Heart right ventricle (tissue), 16 donors: ENCODE measurements around the gene KCNT1. TPM values are rescaled to one million over a fixed set of nuclear protein-coding genes. Genes with fewer than 3 reads are reported as not detected.
A peak's percentile ranks its signal among the peaks of the same experiment; 100 is the strongest.

Experiments used
- ATAC-seq, 8 donors: fragments of 200-7000 bp; cut with Tn5 transposase; one replicate each; pipeline ENCODE4 v1.9.1; 2020; ENCODE audit warnings: mild to moderate bottlenecking in 8 of 8, moderate library complexity in 8 of 8, moderate number of reproducible peaks in 1 of 8
- DNase-seq, 2 donors: peaks; one replicate each; pipeline ENCODE4 v3.0.0-alpha.2; 2020
- H3K27ac ChIP-seq, 10 donors: fragments of 200-600 bp; sonication (generic) in 2 of 10; one replicate each; pipeline versions ENCODE4 v1.5.0 to v1.8.0; 2020 to 2022; ENCODE audit warnings: mild to moderate bottlenecking in 3 of 10
- H3K27me3 ChIP-seq, 7 donors: fragments of 200-600 bp; one replicate each; pipeline ENCODE4 v1.8.0; 2021 to 2022; ENCODE audit warnings: mild to moderate bottlenecking in 2 of 7
- H3K36me3 ChIP-seq, 9 donors: fragments of 200-600 bp; sonication (generic) in 1 of 9; one replicate each; pipeline versions ENCODE4 v1.5.0 to v1.8.0; 2020 to 2022; ENCODE audit warnings: mild to moderate bottlenecking in 2 of 9
- H3K4me1 ChIP-seq, 9 donors: fragments of 200-600 bp; sonication (generic) in 1 of 9; one replicate each; pipeline versions ENCODE4 v1.5.0 to v1.8.0; 2020 to 2022; ENCODE audit warnings: mild to moderate bottlenecking in 4 of 9
- H3K4me3 ChIP-seq, 10 donors: fragments of 200-600 bp; sonication (generic) in 2 of 10; one replicate each; pipeline versions ENCODE4 v1.5.0 to v1.8.0; 2020 to 2022; ENCODE audit warnings: mild to moderate bottlenecking in 7 of 10, moderate library complexity in 2 of 10
- H3K9me3 ChIP-seq, 11 donors: fragments of 200-600 bp in 10 of 11; sonication (generic) in 2 of 11; one replicate each; pipeline versions ENCODE4 v1.5.0 to v1.8.0; 2013 to 2022; ENCODE audit warnings: mild to moderate bottlenecking in 2 of 11, control low read depth in 1 of 11, moderate library complexity in 1 of 11
- WGBS, 2 donors: extraction: QIAGEN DNeasy Blood & Tissue Kit; methylation state at CpG; one replicate each; pipeline ENCODE4 v1.1.7; 2013; ENCODE audit warnings: inconsistent platforms in 1 of 2; 5-methylcytosine and 5-hydroxymethylcytosine counted together
- intact Hi-C, 10 donors: fragments of 100-400 bp; cut with DNase I; formaldehyde crosslinking; loops; one replicate each; pipeline versions ENCODE4 v1.11.1 to v1.14.2; 2022
- polyA plus RNA-seq, 2 donors: library from polyadenylated mRNA; stranded (reverse); fragments of 200-250 nt; gene quantifications; one replicate each; pipeline ENCODE4 v1.2.3, GENCODE V29; 2013
- total RNA-seq, 10 donors: library from RNA; stranded (reverse); fragmentation: NEBNext Ultra II Directional in 3 of 10; extraction: Animal tissue kit (Norgen Biotek cat#: 25700) in 3 of 10; gene quantifications; one replicate each; pipeline versions ENCODE4 v1.2.1 to v1.2.4, GENCODE V29; 2021 to 2023
- TF ChIP-seq, protein P1 (sequence below), 9 donors: fragments of 200-600 bp; sonication (generic) in 2 of 9; IDR thresholded peaks; one replicate each; pipeline versions ENCODE4 v1.5.0 to v1.8.0; 2021 to 2022; ENCODE audit warnings: antibody characterized with exemption in 9 of 9, mild to moderate bottlenecking in 5 of 9, moderate library complexity in 1 of 9
- donor health status: Arrhythmogenic right ventricular cardiomyopathy.
- donor health status: ischemic (EF 13 %, LVEDD 7.1; RV severe dilation, severe dysfunction).
- donor health status: healthy with polysubstance abuse.
- donor health status: DM: no; HTN: yes; CAD: no.
- donor health status: DM: no; HTN: no; CAD: no.
- donor health status: ischemic (EF 25% LVEDD 6.9; RV normal size, moderate dysfunction).
- donor health status: ischemic (EF 25% LVEDD 5.7; RV mildly dilated, moderate dysfunction).
- donor health status: healthy.
- donor health status: DM: yes; HTN: yes; CAD: no.
- donor health status: Ischemic cardiomyopathy.
- donor health status: ischemic (EF 35%, LVEDD 5.7; RV mildly dilated, moderate dysfunction).
- donor health status: nonischemic (EF 11% LVEDD 7.7; RV severe dilation, severe dysfunction).
- donor health status: DM: yes; HTN: yes; CAD: no.
- donor health status: PGD.
- donor health status: ischemic (EF 29% LVEDD 5.4; RV normal size, mild dysfunction).
- donor health status: nonischemic (EF 23%, LVEDD 6.1; RV moderate dilation, normal function).

The KCNT1 gene
- total and polyA plus RNA-seq, 12 donors: 0.14 to 14.1 (median 4.2) TPM

DNA sequence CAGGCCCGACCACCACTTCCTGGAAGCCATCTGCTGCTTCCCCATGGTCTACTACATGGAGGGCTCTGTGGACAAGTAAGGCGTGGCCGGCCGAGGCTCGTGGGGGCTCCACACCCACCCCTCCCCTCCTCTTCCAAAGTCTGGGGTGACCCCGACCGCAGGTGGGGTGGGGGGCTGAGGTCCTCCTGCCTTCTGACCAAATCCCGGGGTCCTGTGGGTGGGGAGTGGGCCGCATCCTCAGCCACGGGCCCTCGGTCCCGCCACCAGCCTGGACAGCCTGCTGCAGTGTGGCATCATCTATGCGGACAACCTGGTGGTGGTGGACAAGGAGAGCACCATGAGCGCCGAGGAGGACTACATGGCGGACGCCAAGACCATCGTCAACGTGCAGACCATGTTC is 76.4 kb downstream of the KCNT1 start:
- no peak for DNase-seq
- WGBS, 2 donors: 93% methylated on average over 19 of the region's 19 CpGs
- H3K9me3 ChIP-seq: no peaks in the 10 kb centered on the region
- H3K4me3 ChIP-seq: no peak overlapping the region
- ATAC-seq: no peak
- no peak overlapping the region for H3K27ac ChIP-seq
- TF ChIP-seq, protein P1, sequence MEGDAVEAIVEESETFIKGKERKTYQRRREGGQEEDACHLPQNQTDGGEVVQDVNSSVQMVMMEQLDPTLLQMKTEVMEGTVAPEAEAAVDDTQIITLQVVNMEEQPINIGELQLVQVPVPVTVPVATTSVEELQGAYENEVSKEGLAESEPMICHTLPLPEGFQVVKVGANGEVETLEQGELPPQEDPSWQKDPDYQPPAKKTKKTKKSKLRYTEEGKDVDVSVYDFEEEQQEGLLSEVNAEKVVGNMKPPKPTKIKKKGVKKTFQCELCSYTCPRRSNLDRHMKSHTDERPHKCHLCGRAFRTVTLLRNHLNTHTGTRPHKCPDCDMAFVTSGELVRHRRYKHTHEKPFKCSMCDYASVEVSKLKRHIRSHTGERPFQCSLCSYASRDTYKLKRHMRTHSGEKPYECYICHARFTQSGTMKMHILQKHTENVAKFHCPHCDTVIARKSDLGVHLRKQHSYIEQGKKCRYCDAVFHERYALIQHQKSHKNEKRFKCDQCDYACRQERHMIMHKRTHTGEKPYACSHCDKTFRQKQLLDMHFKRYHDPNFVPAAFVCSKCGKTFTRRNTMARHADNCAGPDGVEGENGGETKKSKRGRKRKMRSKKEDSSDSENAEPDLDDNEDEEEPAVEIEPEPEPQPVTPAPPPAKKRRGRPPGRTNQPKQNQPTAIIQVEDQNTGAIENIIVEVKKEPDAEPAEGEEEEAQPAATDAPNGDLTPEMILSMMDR (IDR thresholded peaks at IDR 0.05): no peak
- H3K4me1 ChIP-seq: no peaks in the 10 kb centered on the region
- no peaks in the 10 kb centered on the region for H3K27me3 ChIP-seq
- no peaks in the 10 kb centered on the region for H3K36me3 ChIP-seq
- intact Hi-C loops: loop anchor here in 1 of 10 donors (10.0 kb wide), 1 partner anchor 164 kb away; a partner anchor contains a TSS

DNA sequence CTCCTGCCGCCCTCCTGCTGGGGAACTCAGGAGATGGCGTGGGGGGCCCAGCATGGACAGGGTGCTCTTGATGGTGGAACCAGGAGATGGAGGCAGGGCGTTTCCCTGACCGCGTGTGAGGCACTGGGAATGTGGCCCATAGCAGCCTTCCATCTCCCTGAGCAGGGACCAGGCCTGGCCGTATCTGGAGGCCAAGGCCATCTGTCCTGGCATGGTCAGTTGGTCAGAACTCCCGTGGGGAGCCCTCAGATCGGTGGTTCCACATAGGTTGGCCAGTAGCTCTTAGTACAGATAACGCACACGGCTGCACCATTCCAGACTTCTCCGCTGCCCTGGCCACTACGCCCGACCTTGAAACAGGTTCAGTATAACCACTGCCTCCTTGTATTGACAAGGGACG is 77.6 kb downstream of the KCNT1 start:
- DNase-seq: no peak
- TF ChIP-seq, protein P1 (IDR thresholded peaks at IDR 0.05): no peak
- Histone ChIP-seq H3K4me3 (no peak overlapping the region), H3K9me3 (no peaks in the 10 kb centered on the region), H3K36me3 (no peaks in the 10 kb centered on the region), H3K4me1 (no peaks in the 10 kb centered on the region), H3K27me3 (no peaks in the 10 kb centered on the region), H3K27ac (no peak overlapping the region)
- no peak for ATAC-seq
- intact Hi-C loops: loop anchor here in 1 of 10 donors (10.0 kb wide), 1 partner anchor 165 kb away; a partner anchor contains a TSS
- WGBS, 2 donors: 85 to 88% methylated on average over 14 of the region's 14 CpGs

DNA sequence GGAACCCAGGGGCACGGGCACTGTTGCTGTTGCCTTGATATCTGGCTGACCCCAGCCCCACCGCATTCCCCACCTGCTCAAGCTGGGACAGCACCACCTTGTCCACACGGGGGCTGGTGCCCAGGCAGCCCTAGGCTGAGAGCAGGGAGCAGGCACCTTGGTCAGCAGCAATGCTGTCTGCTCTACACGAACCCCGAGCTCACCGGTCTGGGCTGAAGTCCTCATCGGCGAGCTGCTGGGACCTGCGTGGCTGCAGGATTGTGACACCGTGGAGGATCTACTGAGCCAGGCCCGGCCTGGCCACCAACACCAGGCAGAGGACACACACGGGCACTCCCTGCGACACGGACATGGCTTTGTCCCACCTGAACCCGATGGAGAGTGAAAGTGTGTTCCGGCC is 78.1 kb downstream of the KCNT1 start:
- peak in 1 of 8 donors; percentile 12 for ATAC-seq
- Histone ChIP-seq H3K4me3 (no peak overlapping the region), H3K9me3 (no peaks in the 10 kb centered on the region), H3K27me3 (peaks cover 0 to 5% (median 0%) of the 10 kb centered on the region in 7 donors), H3K36me3 (no peaks in the 10 kb centered on the region), H3K4me1 (no peaks in the 10 kb centered on the region), H3K27ac (no peak overlapping the region)
- intact Hi-C loops: no loop called here
- DNase-seq: no peak
- TF ChIP-seq, protein P1 (IDR thresholded peaks at IDR 0.05): no peak
- WGBS, 2 donors: 89 to 90% methylated on average over 16 of the region's 16 CpGs

DNA sequence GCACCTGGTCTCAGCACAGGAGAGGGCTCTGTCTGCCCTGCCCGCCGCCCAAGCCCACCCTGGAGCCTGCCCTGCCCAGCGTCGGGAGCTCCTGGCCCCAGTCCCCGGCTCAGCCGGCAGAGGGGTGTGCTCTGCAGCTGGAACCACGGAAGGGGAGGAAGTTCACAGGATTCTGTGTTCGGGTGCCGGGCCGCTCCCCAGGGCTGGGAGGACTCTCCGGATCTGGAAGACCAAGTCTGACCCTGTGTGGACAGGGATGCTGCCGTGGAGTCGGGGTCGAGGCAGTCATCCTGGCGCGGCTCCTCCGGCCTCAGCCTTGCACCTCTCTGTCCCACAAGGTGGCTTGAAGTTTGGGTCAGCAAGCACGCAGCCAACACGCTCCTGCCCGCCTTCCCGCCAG is 78.6 kb downstream of the KCNT1 start:
- H3K4me1 ChIP-seq: no peaks in the 10 kb centered on the region
- TF ChIP-seq, protein P1 (IDR thresholded peaks at IDR 0.05): no peak
- ATAC-seq (no peak), DNase-seq (no peak)
- peaks cover 0 to 5% (median 0%) of the 10 kb centered on the region in 7 donors for H3K27me3 ChIP-seq
- no peak overlapping the region for H3K27ac ChIP-seq
- WGBS, 2 donors: 83 to 84% methylated on average over 21 of the region's 21 CpGs
- intact Hi-C loops: no loop called here
- no peaks in the 10 kb centered on the region for H3K9me3 ChIP-seq
- no peaks in the 10 kb centered on the region for H3K36me3 ChIP-seq
- no peak overlapping the region for H3K4me3 ChIP-seq
